SK-N-SH (cell line): Measurements from ENCODE around the gene APOD.
"Not testable (repeated sequence)": the region's sequence is repeated elsewhere in the genome, so short reads cannot be mapped to it uniquely, and the experiment has no call there.

Experiments used
- EZH2phosphoT487 ChIP-seq: fragments of 200-600 bp; sonication (generic); IDR thresholded peaks from 2 replicates; pipeline ENCODE4 v1.6.1; 2017; ENCODE audit warnings: low read depth, mixed run types, mild to moderate bottlenecking, antibody characterized with exemption, moderate library complexity, borderline replicate concordance
- JUND ChIP-seq: IDR thresholded peaks from 2 replicates; pipeline ENCODE4 v1.4.0; 2012
- POLR2AphosphoS5 ChIP-seq: IDR thresholded peaks from 2 replicates; pipeline ENCODE4 v1.6.1; 2012; ENCODE audit warnings: low read depth, low read length
- RFX5 ChIP-seq: IDR thresholded peaks from 2 replicates; pipeline ENCODE4 v1.6.1; 2012; ENCODE audit warnings: mild to moderate bottlenecking, improper control_type of control experiment, low read length
- SMC3 ChIP-seq: IDR thresholded peaks from 2 replicates; pipeline ENCODE4 v1.6.1; 2012; ENCODE audit warnings: low read depth, low read length, improper control_type of control experiment
- TAF1 ChIP-seq: IDR thresholded peaks from 2 replicates; pipeline ENCODE4 v1.6.1; 2012; ENCODE audit warnings: low read depth, mild to moderate bottlenecking, low read length, moderate library complexity, borderline replicate concordance
- TF ChIP-seq, protein P1 (sequence below): fragments of 200-600 bp; sonication (generic); IDR thresholded peaks from 2 replicates; pipeline ENCODE4 v1.6.1; 2017; ENCODE audit warnings: antibody characterized with exemption, mild to moderate bottlenecking, moderate library complexity
- TF ChIP-seq, protein P2 (sequence below): IDR thresholded peaks from 2 replicates; pipeline ENCODE4 v1.4.0; 2012; ENCODE audit warnings: low read depth, borderline replicate concordance

- not testable (repeated sequence) for TF ChIP-seq RFX5, TAF1, SMC3, POLR2AphosphoS5, EZH2phosphoT487, JUND
- TF ChIP-seq, protein P1, sequence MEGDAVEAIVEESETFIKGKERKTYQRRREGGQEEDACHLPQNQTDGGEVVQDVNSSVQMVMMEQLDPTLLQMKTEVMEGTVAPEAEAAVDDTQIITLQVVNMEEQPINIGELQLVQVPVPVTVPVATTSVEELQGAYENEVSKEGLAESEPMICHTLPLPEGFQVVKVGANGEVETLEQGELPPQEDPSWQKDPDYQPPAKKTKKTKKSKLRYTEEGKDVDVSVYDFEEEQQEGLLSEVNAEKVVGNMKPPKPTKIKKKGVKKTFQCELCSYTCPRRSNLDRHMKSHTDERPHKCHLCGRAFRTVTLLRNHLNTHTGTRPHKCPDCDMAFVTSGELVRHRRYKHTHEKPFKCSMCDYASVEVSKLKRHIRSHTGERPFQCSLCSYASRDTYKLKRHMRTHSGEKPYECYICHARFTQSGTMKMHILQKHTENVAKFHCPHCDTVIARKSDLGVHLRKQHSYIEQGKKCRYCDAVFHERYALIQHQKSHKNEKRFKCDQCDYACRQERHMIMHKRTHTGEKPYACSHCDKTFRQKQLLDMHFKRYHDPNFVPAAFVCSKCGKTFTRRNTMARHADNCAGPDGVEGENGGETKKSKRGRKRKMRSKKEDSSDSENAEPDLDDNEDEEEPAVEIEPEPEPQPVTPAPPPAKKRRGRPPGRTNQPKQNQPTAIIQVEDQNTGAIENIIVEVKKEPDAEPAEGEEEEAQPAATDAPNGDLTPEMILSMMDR: not testable (repeated sequence)
- TF ChIP-seq, protein P2, sequence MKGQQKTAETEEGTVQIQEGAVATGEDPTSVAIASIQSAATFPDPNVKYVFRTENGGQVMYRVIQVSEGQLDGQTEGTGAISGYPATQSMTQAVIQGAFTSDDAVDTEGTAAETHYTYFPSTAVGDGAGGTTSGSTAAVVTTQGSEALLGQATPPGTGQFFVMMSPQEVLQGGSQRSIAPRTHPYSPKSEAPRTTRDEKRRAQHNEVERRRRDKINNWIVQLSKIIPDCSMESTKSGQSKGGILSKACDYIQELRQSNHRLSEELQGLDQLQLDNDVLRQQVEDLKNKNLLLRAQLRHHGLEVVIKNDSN: not testable (repeated sequence)
Measured at GRCh38 chr3:195617784-195618659, 34.3 kb upstream of the APOD start.
